GM12878 (cell line): ENCODE results near the gene ADAM23. TPM values are rescaled to one million over a fixed set of nuclear protein-coding genes. Genes with fewer than 3 reads are reported as not detected.

Experiments used
- ATAC-seq: fragments of 200-7000 bp; cut with Tn5 transposase; 3 replicates; pipeline ENCODE4 v1.9.1; 2020; ENCODE audit warnings: mild to moderate bottlenecking, moderate library complexity
- BruUV-seq: library from RNA; stranded (reverse); fragments of 400-500 nt; replicated peaks from 2 replicates; lab custom pipeline; 2021; lab: Mats Ljungman, UMichigan
- CTCF ChIA-PET: fragments of 300-600 bp; sonication (Branson Sonifier 250); formaldehyde crosslinking; extraction: SDS; loops from one replicate; lab custom pipeline; 2021; ENCODE audit warnings: inconsistent platforms; lab: Yijun Ruan, JAX
- POLR2A ChIA-PET: fragments of 350-600 bp; formaldehyde crosslinking; extraction: SDS; loops from one replicate; lab custom pipeline; 2021; ENCODE audit warnings: inconsistent platforms; lab: Charles Lee
- RAD21 ChIA-PET: fragments of 300-600 bp; sonication (Branson Sonifier 250); formaldehyde crosslinking; loops from one replicate; lab custom pipeline; 2023; ENCODE audit warnings: antibody characterized with exemption; ENCODE audit not compliant: unreplicated experiment; lab: Charles Lee
- SMC1A ChIA-PET: fragments of 300-600 bp; sonication (Branson Sonifier 250); formaldehyde crosslinking; loops from one replicate; lab custom pipeline; 2023; ENCODE audit not compliant: unreplicated experiment, uncharacterized antibody; lab: Charles Lee
- DNase-seq: peaks from one replicate; pipeline ENCODE4 v3.0.0-alpha.2; 2011; ENCODE audit warnings: low read depth, low spot score
- FAIRE-seq: peaks from 3 replicates; lab custom pipeline; 2011; peaks lifted over from hg19 to GRCh38; lab: Jason Lieb, UNC
- H2AFZ ChIP-seq: 2 replicates; pipeline ENCODE4 v1.6.0; 2011; ENCODE audit warnings: low read depth, low read length, control low read depth; ENCODE audit not compliant: control insufficient read depth
- H3K27ac ChIP-seq: 2 replicates; pipeline ENCODE4 v1.5.1; 2011; ENCODE audit warnings: control low read depth; ENCODE audit not compliant: control insufficient read depth, insufficient read depth
- H3K27me3 ChIP-seq, 2 experiments: replicated peaks in 1 of 2; 2 replicates each; pipeline versions ENCODE4 v1.6.0 to v1.6.1; 2011; ENCODE audit warnings: low read length in 1 of 2; ENCODE audit not compliant: control insufficient read depth in 2 of 2, insufficient read depth in 2 of 2
- H3K36me3 ChIP-seq, 2 experiments: 2 replicates each; pipeline ENCODE4 v1.5.1; 2011; ENCODE audit warnings: low read length in 1 of 2; ENCODE audit not compliant: control insufficient read depth in 2 of 2, insufficient read depth in 2 of 2
- H3K4me1 ChIP-seq: 2 replicates; pipeline ENCODE4 v1.6.1; 2011; ENCODE audit warnings: mild to moderate bottlenecking, low read length, moderate library complexity, mixed read lengths; ENCODE audit not compliant: control insufficient read depth, insufficient read depth
- H3K4me2 ChIP-seq: 2 replicates; pipeline ENCODE4 v1.6.0; 2011; ENCODE audit warnings: control low read depth; ENCODE audit not compliant: control insufficient read depth, insufficient read depth
- H3K4me3 ChIP-seq: fragments of 200-600 bp; sonication (generic); 2 replicates; pipeline ENCODE4 v1.5.1; 2016
- H3K79me2 ChIP-seq: 2 replicates; pipeline ENCODE4 v1.6.0; 2011; ENCODE audit warnings: low read length; ENCODE audit not compliant: control insufficient read depth, insufficient read depth
- H3K9ac ChIP-seq: 2 replicates; pipeline ENCODE4 v1.8.0; 2011; ENCODE audit warnings: low read length, control low read depth, mixed read lengths; ENCODE audit not compliant: control insufficient read depth, insufficient read depth
- H3K9me3 ChIP-seq: replicated peaks from 3 replicates; pipeline ENCODE4 v1.5.1; 2011; ENCODE audit warnings: mild to moderate bottlenecking, low read length; ENCODE audit not compliant: control insufficient read depth, insufficient read depth
- H4K20me1 ChIP-seq: 2 replicates; pipeline ENCODE4 v1.6.0; 2011; ENCODE audit not compliant: control insufficient read depth, insufficient read depth
- ESRRA ChIP-seq: IDR thresholded peaks from 2 replicates; pipeline ENCODE4 v1.6.1; 2012; ENCODE audit warnings: mild to moderate bottlenecking, low read length, improper control_type of control experiment
- IKZF2 ChIP-seq, 2 experiments: fragments of 450-650 bp; IDR thresholded peaks; 2 replicates each; pipeline ENCODE4 v1.6.1; 2017; ENCODE audit warnings: mild to moderate bottlenecking in 2 of 2, moderate library complexity in 2 of 2
- JUNB ChIP-seq: IDR thresholded peaks from 2 replicates; pipeline ENCODE4 v1.6.1; 2016; ENCODE audit warnings: antibody characterized with exemption, mild to moderate bottlenecking
- KDM1A ChIP-seq: fragments of 200-600 bp; sonication (generic); IDR thresholded peaks from 2 replicates; pipeline ENCODE4 v1.6.1; 2016; ENCODE audit warnings: borderline replicate concordance
- MYB ChIP-seq: fragments of 150-350 bp; IDR thresholded peaks from 2 replicates; pipeline ENCODE4 v1.6.1; 2014; ENCODE audit warnings: mild to moderate bottlenecking, low read depth, low read length, borderline replicate concordance
- NFIC ChIP-seq: IDR thresholded peaks from 2 replicates; pipeline ENCODE4 v1.6.1; 2012; ENCODE audit warnings: low read depth, mild to moderate bottlenecking, inconsistent platforms, low read length, moderate library complexity
- RAD51 ChIP-seq: fragments of 450-650 bp; IDR thresholded peaks from 2 replicates; pipeline ENCODE4 v1.6.1; 2016; ENCODE audit warnings: moderate library complexity, mild to moderate bottlenecking, inconsistent platforms
- RELB ChIP-seq: fragments of 450-650 bp; IDR thresholded peaks from 2 replicates; pipeline ENCODE4 v1.6.1; 2017; ENCODE audit warnings: low read depth, mild to moderate bottlenecking, moderate library complexity
- WGBS: methylation state at CpG from one replicate; pipeline ENCODE4 v1.1.6; 2016; ENCODE audit warnings: low lambda C conversion rate; ENCODE audit not compliant: insufficient replicate concordance, insufficient coverage; ENCODE audit errors: missing lambda C conversion rate; 5-methylcytosine and 5-hydroxymethylcytosine counted together
- in situ Hi-C: fragments of 300-500 bp; cut with MboI; formaldehyde crosslinking; loops from 9 replicates; pipeline ENCODE4 v1.14.3; 2018; ENCODE audit warnings: mixed read lengths
- intact Hi-C: fragments of 100-400 bp; cut with micrococcal nuclease; formaldehyde crosslinking; loops from one replicate; pipeline ENCODE4 v1.14.2; 2022; ENCODE audit not compliant: unreplicated experiment
- polyA plus RNA-seq, 11 experiments: library from polyadenylated mRNA; depleted of rRNA in 4 of 11; unstranded in 6 of 11; stranded (reverse) in 5 of 11; fragments of >200 nt; fragmentation: Nextera tagmentation in 4 of 11; fragmentation: Illumina TruSeq in 1 of 11; extraction: Ambion mirVana in 4 of 11; extraction: Trizol in 1 of 11; gene quantifications; 1 replicate in 1 of 11; 2 replicates in 10 of 11; pipeline versions ENCODE4 v1.2.1 to v1.2.3, GENCODE V29; 2011 to 2016; ENCODE audit warnings: inconsistent platforms in 2 of 11, missing spikeins in 2 of 11, low read depth in 1 of 11
- total RNA-seq, 4 experiments: library from RNA; depleted of rRNA in 3 of 4; stranded (reverse); fragments of >200 nt in 3 of 4; fragmentation: Illumina TruSeq in 1 of 4; extraction: Trizol in 1 of 4; gene quantifications; 2 replicates each; pipeline versions ENCODE4 v1.2.1 to v1.2.3, GENCODE V29; 2013 to 2021

Gene ADAM23
- total and polyA plus RNA-seq, 10 of the 15 experiments (the other 5 are each of a cell fraction or from before 2014, with no cell fraction given), result 5.7 to 41.8 (median 15.6) TPM

DNA sequence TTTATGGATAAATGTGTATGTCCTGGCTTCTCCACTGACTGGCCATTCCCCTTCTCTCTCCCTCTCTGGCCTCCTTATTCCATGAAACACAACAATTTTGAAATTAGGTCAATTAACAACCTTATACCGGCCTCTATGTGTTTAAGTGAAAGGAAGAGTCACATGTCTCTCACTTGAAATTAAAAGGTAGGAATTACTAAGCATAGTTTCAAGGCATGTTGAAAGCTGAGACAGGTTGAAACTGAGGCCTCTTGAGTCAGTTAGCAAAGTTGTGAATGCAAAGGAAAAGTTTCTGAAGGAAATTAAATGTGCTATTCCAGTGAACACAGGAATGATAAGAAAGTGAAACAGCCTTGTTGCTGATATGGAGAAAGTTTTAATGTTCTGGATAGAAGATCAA lies 69.7 kb downstream of the ADAM23 start:
- Histone ChIP-seq H3K9ac (no peak overlapping the region), H3K9me3 (no peaks in the 10 kb centered on the region), H3K4me2 (no peak overlapping the region), H3K4me1 (no peaks in the 10 kb centered on the region), H3K27ac (no peak overlapping the region), H3K4me3 (no peak overlapping the region), H3K79me2 (no peaks in the 10 kb centered on the region), H4K20me1 (no peaks in the 10 kb centered on the region), H3K27me3 (no peaks in the 10 kb centered on the region; a peak in 1 of 4 replicates)
- DNase-seq, result no peak
- ChIA-PET CTCF (interaction anchor here (0.7 to 3.4 kb wide), 6 partner anchors 9 to 46 kb away, joined by 3 to 17 read pairs (median 4); no protein-coding TSS in a partner anchor), RAD21 (interaction anchor here (0.8 to 1.0 kb wide), 2 partner anchors 9 to 10 kb away, joined by 3 read pairs; no protein-coding TSS in a partner anchor), POLR2A (interaction anchor here (0.7 kb wide), 1 partner anchor 19 kb away, joined by 3 read pairs; no protein-coding TSS in a partner anchor)
- FAIRE-seq, result no peak
- peak; percentile 73 for ATAC-seq
- intact Hi-C loops (no loop called here), in situ Hi-C loops (no loop called here)
- no TSS peak for BruUV-seq
- 17% methylated on average over 1 of the region's 1 CpG for WGBS
- TF ChIP-seq NFIC (peak; percentile 23; the same call in 1 of the 2 replicates), KDM1A (no peak), ESRRA (no peak), RAD51 (peak; percentile 41; the same call in 1 of the 2 replicates), MYB (no peak), JUNB (peak; percentile 33; the same call in 1 of the 2 replicates), RELB (peak; percentile 20; the same call in 1 of the 2 replicates), IKZF2 (IDR thresholded peaks at IDR 0.05) (peak; percentile 27 to 50; a peak in 2 of 4 replicates)
- TF ChIP-seq, all 136 proteins: peak for 5
- no peak overlapping the region for H2AFZ ChIP-seq
- SMC1A ChIA-PET, result interaction anchor here (0.9 to 2.5 kb wide), 3 partner anchors 10 to 19 kb away, joined by 3 to 9 read pairs (median 7); no protein-coding TSS in a partner anchor
- no peaks in the 10 kb centered on the region for H3K36me3 ChIP-seq
